ENCODE measurements around the gene RBM10. TPM values are rescaled to one million over a fixed set of nuclear protein-coding genes. Genes with fewer than 3 reads are reported as not detected.

Gene RBM10
- total and polyA plus RNA-seq, 9 of the 15 experiments (the other 6 are each of a cell fraction or from before 2014, with no cell fraction given), result 1.1 to 61.7 (median 31.5) TPM

DNA sequence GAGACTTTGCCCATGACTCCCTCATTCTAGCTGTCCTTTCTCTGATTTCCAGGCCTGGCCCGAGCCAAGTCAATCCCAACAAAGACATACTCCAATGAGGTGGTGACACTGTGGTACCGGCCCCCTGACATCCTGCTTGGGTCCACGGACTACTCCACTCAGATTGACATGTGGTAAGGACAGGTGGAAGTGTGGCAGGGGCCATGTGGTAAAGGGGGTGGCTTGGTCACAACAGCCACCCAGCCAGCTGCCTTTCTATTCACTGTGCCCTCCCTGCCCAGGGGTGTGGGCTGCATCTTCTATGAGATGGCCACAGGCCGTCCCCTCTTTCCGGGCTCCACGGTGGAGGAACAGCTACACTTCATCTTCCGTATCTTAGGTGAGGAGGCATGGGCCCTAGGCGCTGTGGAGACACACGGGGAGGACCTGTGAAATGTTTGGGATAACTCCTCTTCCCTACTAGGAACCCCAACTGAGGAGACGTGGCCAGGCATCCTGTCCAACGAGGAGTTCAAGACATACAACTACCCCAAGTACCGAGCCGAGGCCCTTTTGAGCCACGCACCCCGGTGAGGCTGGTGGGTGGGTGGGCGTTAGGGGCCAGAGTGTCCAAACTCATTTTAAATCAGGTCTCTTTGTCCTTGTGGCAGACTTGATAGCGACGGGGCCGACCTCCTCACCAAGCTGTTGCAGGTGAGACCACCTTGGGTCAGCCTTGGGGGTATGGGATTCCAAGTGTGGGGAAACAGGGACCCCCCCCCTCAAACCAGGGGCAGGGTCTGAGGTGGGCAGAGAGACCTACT is 81.7 kb downstream of the RBM10 start (continued):
- TF ChIP-seq, protein P1, sequence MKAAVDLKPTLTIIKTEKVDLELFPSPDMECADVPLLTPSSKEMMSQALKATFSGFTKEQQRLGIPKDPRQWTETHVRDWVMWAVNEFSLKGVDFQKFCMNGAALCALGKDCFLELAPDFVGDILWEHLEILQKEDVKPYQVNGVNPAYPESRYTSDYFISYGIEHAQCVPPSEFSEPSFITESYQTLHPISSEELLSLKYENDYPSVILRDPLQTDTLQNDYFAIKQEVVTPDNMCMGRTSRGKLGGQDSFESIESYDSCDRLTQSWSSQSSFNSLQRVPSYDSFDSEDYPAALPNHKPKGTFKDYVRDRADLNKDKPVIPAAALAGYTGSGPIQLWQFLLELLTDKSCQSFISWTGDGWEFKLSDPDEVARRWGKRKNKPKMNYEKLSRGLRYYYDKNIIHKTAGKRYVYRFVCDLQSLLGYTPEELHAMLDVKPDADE (conservative IDR thresholded peaks at IDR 0.05; ENCODE audit: control insufficient read depth, low read depth, low read length), result no peak
- TF ChIP-seq NFE2 (IDR thresholded peaks at IDR 0.05; ENCODE audit: low read depth), result no peak
- TF ChIP-seq CBFB (CRISPR knock-in tag; IDR thresholded peaks at IDR 0.05), result no peak
- TF ChIP-seq MYC (IDR thresholded peaks at IDR 0.05; ENCODE audit: low read depth, low read length), result no peak
- TF ChIP-seq MYC (CRISPR knock-in tag; IDR thresholded peaks at IDR 0.05; ENCODE audit: borderline replicate concordance, low read depth), result no peak
- TF ChIP-seq PTTG1 (tag; IDR thresholded peaks at IDR 0.05; ENCODE audit: low read depth), result no peak
- TF ChIP-seq TEAD1 (CRISPR knock-in tag; IDR thresholded peaks at IDR 0.05), result no peak
- no peak for TF ChIP-seq SP2 (IDR thresholded peaks at IDR 0.05; ENCODE audit: extremely low read depth, low read depth, low read length, poor library complexity, severe bottlenecking)
- TF ChIP-seq, protein P2, sequence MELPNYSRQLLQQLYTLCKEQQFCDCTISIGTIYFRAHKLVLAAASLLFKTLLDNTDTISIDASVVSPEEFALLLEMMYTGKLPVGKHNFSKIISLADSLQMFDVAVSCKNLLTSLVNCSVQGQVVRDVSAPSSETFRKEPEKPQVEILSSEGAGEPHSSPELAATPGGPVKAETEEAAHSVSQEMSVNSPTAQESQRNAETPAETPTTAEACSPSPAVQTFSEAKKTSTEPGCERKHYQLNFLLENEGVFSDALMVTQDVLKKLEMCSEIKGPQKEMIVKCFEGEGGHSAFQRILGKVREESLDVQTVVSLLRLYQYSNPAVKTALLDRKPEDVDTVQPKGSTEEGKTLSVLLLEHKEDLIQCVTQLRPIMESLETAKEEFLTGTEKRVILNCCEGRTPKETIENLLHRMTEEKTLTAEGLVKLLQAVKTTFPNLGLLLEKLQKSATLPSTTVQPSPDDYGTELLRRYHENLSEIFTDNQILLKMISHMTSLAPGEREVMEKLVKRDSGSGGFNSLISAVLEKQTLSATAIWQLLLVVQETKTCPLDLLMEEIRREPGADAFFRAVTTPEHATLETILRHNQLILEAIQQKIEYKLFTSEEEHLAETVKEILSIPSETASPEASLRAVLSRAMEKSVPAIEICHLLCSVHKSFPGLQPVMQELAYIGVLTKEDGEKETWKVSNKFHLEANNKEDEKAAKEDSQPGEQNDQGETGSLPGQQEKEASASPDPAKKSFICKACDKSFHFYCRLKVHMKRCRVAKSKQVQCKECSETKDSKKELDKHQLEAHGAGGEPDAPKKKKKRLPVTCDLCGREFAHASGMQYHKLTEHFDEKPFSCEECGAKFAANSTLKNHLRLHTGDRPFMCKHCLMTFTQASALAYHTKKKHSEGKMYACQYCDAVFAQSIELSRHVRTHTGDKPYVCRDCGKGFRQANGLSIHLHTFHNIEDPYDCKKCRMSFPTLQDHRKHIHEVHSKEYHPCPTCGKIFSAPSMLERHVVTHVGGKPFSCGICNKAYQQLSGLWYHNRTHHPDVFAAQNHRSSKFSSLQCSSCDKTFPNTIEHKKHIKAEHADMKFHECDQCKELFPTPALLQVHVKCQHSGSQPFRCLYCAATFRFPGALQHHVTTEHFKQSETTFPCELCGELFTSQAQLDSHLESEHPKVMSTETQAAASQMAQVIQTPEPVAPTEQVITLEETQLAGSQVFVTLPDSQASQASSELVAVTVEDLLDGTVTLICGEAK (IDR thresholded peaks at IDR 0.05), result no peak
- TF ChIP-seq, protein P2 (CRISPR knock-in tag; IDR thresholded peaks at IDR 0.05), result no peak
- TF ChIP-seq, protein P3, sequence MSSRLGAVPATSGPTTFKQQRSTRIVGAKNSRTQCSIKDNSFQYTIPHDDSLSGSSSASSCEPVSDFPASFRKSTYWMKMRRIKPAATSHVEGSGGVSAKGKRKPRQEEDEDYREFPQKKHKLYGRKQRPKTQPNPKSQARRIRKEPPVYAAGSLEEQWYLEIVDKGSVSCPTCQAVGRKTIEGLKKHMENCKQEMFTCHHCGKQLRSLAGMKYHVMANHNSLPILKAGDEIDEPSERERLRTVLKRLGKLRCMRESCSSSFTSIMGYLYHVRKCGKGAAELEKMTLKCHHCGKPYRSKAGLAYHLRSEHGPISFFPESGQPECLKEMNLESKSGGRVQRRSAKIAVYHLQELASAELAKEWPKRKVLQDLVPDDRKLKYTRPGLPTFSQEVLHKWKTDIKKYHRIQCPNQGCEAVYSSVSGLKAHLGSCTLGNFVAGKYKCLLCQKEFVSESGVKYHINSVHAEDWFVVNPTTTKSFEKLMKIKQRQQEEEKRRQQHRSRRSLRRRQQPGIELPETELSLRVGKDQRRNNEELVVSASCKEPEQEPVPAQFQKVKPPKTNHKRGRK (tag; IDR thresholded peaks at IDR 0.05), result no peak
